Measurements from ENCODE around the gene YPEL4. TPM values are rescaled to one million over a fixed set of nuclear protein-coding genes. Genes with fewer than 3 reads are reported as not detected.
"Not testable (repeated sequence)": the region's sequence is repeated elsewhere in the genome, so short reads cannot be mapped to it uniquely, and the experiment has no call there.

Gene YPEL4
- 1 to 10 TPM in 1 of 2 donors, under 1 TPM in 1; 0.33 to 1.3 TPM for total RNA-seq
- long read RNA-seq, donor 1, partial matches to known transcripts: 0 of 4 reads
- long read RNA-seq, donor 1, other reads (novel, unspliced or antisense): 4 of 4 reads
- long read RNA-seq, donor 2, partial matches to known transcripts: 1 of 2 reads
- long read RNA-seq, donor 2, other reads (novel, unspliced or antisense): 0 of 2 reads

GRCh38 chr11:57649826-57650738 is at the start of gene YPEL4:
TSS of gene YPEL4 (minus strand) at chr11:57649912. CDS start at chr11:57647107, 2,805 bp downstream.
- DNase-seq (ENCODE audit: low spot score): no peak
- intact Hi-C loops (cut with DNase I): loop anchor here in 1 of 2 donors (10.0 kb wide), 1 partner anchor 195 kb away; no protein-coding TSS in a partner anchor

- intact Hi-C loops (cut with DNase I): no loop called here
- no peak for DNase-seq (ENCODE audit: low spot score)
These were observed 49.2 kb upstream of the YPEL4 start for GRCh38 chr11:57698843-57699365.

GRCh38 chr11:57690474-57690873 is 40.8 kb upstream of the YPEL4 start:
- DNase-seq (ENCODE audit: low spot score); intact Hi-C loops (cut with DNase I): not testable (repeated sequence)

- no peak for DNase-seq (ENCODE audit: low spot score)
- intact Hi-C loops (cut with DNase I): no loop called here
These were observed 31.5 kb upstream of the YPEL4 start for GRCh38 chr11:57681168-57681567.

- no peak for DNase-seq (ENCODE audit: low spot score)
- intact Hi-C loops (cut with DNase I): no loop called here
These were observed 30.8 kb upstream of the YPEL4 start for GRCh38 chr11:57680552-57680874.

- DNase-seq (ENCODE audit: low spot score): no peak
- intact Hi-C loops (cut with DNase I): no loop called here
These were observed 29.7 kb upstream of the YPEL4 start for GRCh38 chr11:57679396-57679795.

GRCh38 chr11:57675176-57675941 is 25.6 kb upstream of the YPEL4 start:
- intact Hi-C loops (cut with DNase I): no loop called here
- no peak for DNase-seq (ENCODE audit: low spot score)

- intact Hi-C loops (cut with DNase I): no loop called here
- DNase-seq (ENCODE audit: low spot score): no peak
These were observed 24.5 kb upstream of the YPEL4 start for GRCh38 chr11:57674251-57674650.

GRCh38 chr11:57668434-57668782 is 18.7 kb upstream of the YPEL4 start:
- intact Hi-C loops (cut with DNase I): loop anchor here in 1 of 2 donors (10.0 kb wide), 1 partner anchor 344 kb away; the partner anchor contains the start of gene TNKS1BP1
- DNase-seq (ENCODE audit: low spot score): no peak

- intact Hi-C loops (cut with DNase I): loop anchor here in 1 of 2 donors (10.0 kb wide), 1 partner anchor 343 kb away; the partner anchor contains the start of gene TNKS1BP1
- peak; percentile 100 for DNase-seq (ENCODE audit: low spot score)
These were observed 18.2 kb upstream of the YPEL4 start, which contains the start of gene ZDHHC5 for GRCh38 chr11:57667736-57668433. TSS of gene ZDHHC5 (plus strand) at chr11:57668114. CDS start at chr11:57673091, 4,977 bp downstream.

- intact Hi-C loops (cut with DNase I): loop anchor here in 1 of 2 donors (10.0 kb wide), 1 partner anchor 342 kb away; the partner anchor contains the start of gene TNKS1BP1
- DNase-seq (ENCODE audit: low spot score): peak; percentile 99
These were observed 17.5 kb upstream of the YPEL4 start for GRCh38 chr11:57667117-57667735.

GRCh38 chr11:57663975-57664374 is 14.3 kb upstream of the YPEL4 start:
- DNase-seq (ENCODE audit: low spot score): no peak

GRCh38 chr11:57662893-57663292 is 13.2 kb upstream of the YPEL4 start:
- intact Hi-C loops (cut with DNase I): loop anchor here in 1 of 2 donors (10.0 kb wide), 1 partner anchor 338 kb away; the partner anchor contains the start of gene TNKS1BP1
- no peak for DNase-seq (ENCODE audit: low spot score)

More at GRCh38 chr11:57663975-57664374, 14.3 kb upstream of the YPEL4 start:
- intact Hi-C loops (cut with DNase I): loop anchor here in 1 of 2 donors (10.0 kb wide), 1 partner anchor 339 kb away; the partner anchor contains the start of gene TNKS1BP1

GRCh38 chr11:57659669-57660068 is 10.0 kb upstream of the YPEL4 start:
- intact Hi-C loops (cut with DNase I): loop anchor here in 1 of 2 donors (10.0 kb wide), 1 partner anchor 335 kb away; the partner anchor contains the start of gene TNKS1BP1
- no peak for DNase-seq (ENCODE audit: low spot score)

GRCh38 chr11:57658023-57658361 is 8.3 kb upstream of the YPEL4 start:
- intact Hi-C loops (cut with DNase I): no loop called here
- DNase-seq (ENCODE audit: low spot score): no peak

- intact Hi-C loops (cut with DNase I): no loop called here
- DNase-seq (ENCODE audit: low spot score): peak; percentile 100
These were observed 7.7 kb upstream of the YPEL4 start, which contains the start of gene CLP1 for GRCh38 chr11:57657194-57658022. TSS of gene CLP1 (plus strand) at chr11:57657762. CDS start at chr11:57659477, 1,715 bp downstream.

- no peak for DNase-seq (ENCODE audit: low spot score)
- intact Hi-C loops (cut with DNase I): no loop called here
These were observed 7.1 kb upstream of the YPEL4 start for GRCh38 chr11:57656885-57657193.

Measured in posterior vena cava (tissue), 2 donors.